Measurements from ENCODE around the gene KCNAB1.

- TF ChIP-seq CTCF (conservative IDR thresholded peaks at IDR 0.05 in 1 of 2, IDR thresholded peaks at IDR 0.05 in 1 of 2; ENCODE audit: low read depth in 1 of 2, low read length in 2 of 2) (no peak), EZH2 (IDR thresholded peaks at IDR 0.05; ENCODE audit: low read length, missing control alignments) (no peak)
Observed at GRCh38 chr3:156434921-156435320, 314.5 kb downstream of the KCNAB1 start.

Measured in fibroblast of lung (primary cell).